H1 (cell line): ENCODE data around the gene BAIAP2. TPM values are rescaled to one million over a fixed set of nuclear protein-coding genes. Genes with fewer than 3 reads are reported as not detected.
A peak's percentile ranks its signal among the peaks of the same experiment; 100 is the strongest.

Experiments used
- CTCF ChIA-PET: fragments of 300-600 bp; sonication (Branson Sonifier 250); formaldehyde crosslinking; loops from one replicate; lab custom pipeline; 2021; ENCODE audit not compliant: partially characterized antibody; lab: Charles Lee
- POLR2A ChIA-PET: fragments of 300-600 bp; sonication (Branson Sonifier 250); formaldehyde crosslinking; loops from one replicate; lab custom pipeline; 2021; ENCODE audit warnings: inconsistent platforms; ENCODE audit not compliant: partially characterized antibody; lab: Charles Lee
- DNase-seq, 2 experiments: peaks; one replicate each; pipeline versions ENCODE4 v3.0.0 to v3.0.0-alpha.2; 2010 to 2022; ENCODE audit warnings: low spot score in 2 of 2, low read depth in 1 of 2, mixed read lengths in 1 of 2
- FAIRE-seq: peaks from 2 replicates; lab custom pipeline; 2011; peaks lifted over from hg19 to GRCh38; lab: Jason Lieb, UNC
- H2AFZ ChIP-seq: 2 replicates; pipeline ENCODE4 v1.8.1; 2012; ENCODE audit warnings: low read length, inconsistent platforms
- H2AK5ac ChIP-seq: 2 replicates; pipeline ENCODE4 v1.6.1; 2013; ENCODE audit warnings: low read depth, low read length
- H2BK120ac ChIP-seq: replicated peaks from 2 replicates; pipeline ENCODE3; 2013; ENCODE audit warnings: low read depth, low read length, inconsistent platforms
- H2BK12ac ChIP-seq: 2 replicates; pipeline ENCODE4 v1.6.1; 2013; ENCODE audit warnings: low read depth, low read length
- H2BK15ac ChIP-seq: 2 replicates; pipeline ENCODE4 v1.6.1; 2013; ENCODE audit warnings: low read length
- H2BK20ac ChIP-seq: 2 replicates; pipeline ENCODE4 v1.6.1; 2013; ENCODE audit warnings: low read length
- H2BK5ac ChIP-seq: 2 replicates; pipeline ENCODE4 v1.6.1; 2013; ENCODE audit warnings: low read depth, low read length
- H3K14ac ChIP-seq: 2 replicates; pipeline ENCODE4 v1.6.1; 2013; ENCODE audit warnings: inconsistent platforms; ENCODE audit not compliant: insufficient read length
- H3K18ac ChIP-seq: 2 replicates; pipeline ENCODE4 v1.6.1; 2013; ENCODE audit warnings: low read length; ENCODE audit errors: extremely low read depth
- H3K23ac ChIP-seq: 2 replicates; pipeline ENCODE4 v1.6.1; 2013; ENCODE audit warnings: inconsistent platforms; ENCODE audit not compliant: insufficient read length
- H3K23me2 ChIP-seq: 2 replicates; pipeline ENCODE4 v1.6.1; 2013; ENCODE audit warnings: low read depth, low read length
- H3K27ac ChIP-seq: 2 replicates; pipeline ENCODE4 v1.6.1; 2011; ENCODE audit warnings: low read depth, low read length, inconsistent platforms
- H3K27me3 ChIP-seq, 4 experiments: replicated peaks in 1 of 4; 1 replicate in 1 of 4; 2 replicates in 3 of 4; pipeline versions ENCODE4 v1.6.1 to v1.8.1; 2011 to 2013; ENCODE audit warnings: low read length in 3 of 4, mild to moderate bottlenecking in 3 of 4, inconsistent platforms in 2 of 4, mixed read lengths in 2 of 4, moderate library complexity in 1 of 4; ENCODE audit not compliant: control insufficient read depth in 3 of 4, insufficient read depth in 3 of 4; ENCODE audit errors: extremely low read depth in 1 of 4
- H3K36me3 ChIP-seq, 4 experiments: 2 replicates each; pipeline versions ENCODE4 v1.6.1 to v1.8.1; 2011 to 2013; ENCODE audit warnings: mild to moderate bottlenecking in 4 of 4, low read length in 3 of 4, moderate library complexity in 2 of 4, control low read depth in 1 of 4, inconsistent platforms in 1 of 4; ENCODE audit not compliant: insufficient read depth in 4 of 4, control insufficient read depth in 2 of 4
- H3K4ac ChIP-seq: replicated peaks from 2 replicates; pipeline ENCODE3; 2013; ENCODE audit warnings: low read length, low read depth, mixed read lengths, inconsistent platforms; ENCODE audit not compliant: insufficient read length
- H3K4me1 ChIP-seq, 4 experiments: replicated peaks in 1 of 4; 1 replicate in 1 of 4; 2 replicates in 3 of 4; pipeline versions ENCODE4 v1.6.1 to v1.8.1; 2011 to 2013; ENCODE audit warnings: low read length in 3 of 4, inconsistent platforms in 2 of 4, mixed read lengths in 1 of 4; ENCODE audit not compliant: insufficient read depth in 4 of 4, control insufficient read depth in 3 of 4
- H3K4me2 ChIP-seq, 2 experiments: 2 replicates each; pipeline versions ENCODE4 v1.6.1 to v1.8.1; 2011 to 2013; ENCODE audit warnings: low read depth in 2 of 2, low read length in 2 of 2, control low read depth in 1 of 2, inconsistent platforms in 1 of 2, mild to moderate bottlenecking in 1 of 2; ENCODE audit not compliant: insufficient read depth in 1 of 2
- H3K4me3 ChIP-seq, 4 experiments: fragments of 200-600, 300-600 bp in 1 of 4; sonication (generic), shearing (Covaris generic), sonication (Bioruptor Twin) in 1 of 4; 2 replicates each; pipeline versions ENCODE4 v1.5.1 to v1.8.1; 2011 to 2016; ENCODE audit warnings: low read length in 4 of 4, low read depth in 3 of 4, control low read depth in 2 of 4, inconsistent platforms in 2 of 4, mild to moderate bottlenecking in 2 of 4, mixed read lengths in 1 of 4, moderate library complexity in 1 of 4; ENCODE audit not compliant: insufficient read depth in 2 of 4; ENCODE audit errors: extremely low read depth in 1 of 4
- H3K56ac ChIP-seq: replicated peaks from 2 replicates; pipeline ENCODE3; 2013; ENCODE audit warnings: low read depth, mild to moderate bottlenecking, mixed read lengths, low read length, inconsistent platforms; ENCODE audit not compliant: insufficient read length
- H3K79me1 ChIP-seq: 2 replicates; pipeline ENCODE4 v1.6.1; 2013; ENCODE audit warnings: low read depth, low read length, control low read depth
- H3K79me2 ChIP-seq, 2 experiments: 2 replicates each; pipeline versions ENCODE4 v1.6.1 to v1.8.1; 2012 to 2013; ENCODE audit warnings: low read length in 2 of 2, mild to moderate bottlenecking in 2 of 2, inconsistent platforms in 1 of 2; ENCODE audit not compliant: insufficient read depth in 2 of 2, control insufficient read depth in 1 of 2
- H3K9ac ChIP-seq, 4 experiments: replicated peaks in 1 of 4; 1 replicate in 1 of 4; 2 replicates in 3 of 4; pipeline versions ENCODE4 v1.6.1 to v1.8.1; 2011 to 2013; ENCODE audit warnings: low read depth in 3 of 4, low read length in 3 of 4, control low read depth in 2 of 4, mild to moderate bottlenecking in 2 of 4, moderate library complexity in 2 of 4, inconsistent platforms in 1 of 4; ENCODE audit errors: extremely low read depth in 1 of 4
- H3K9me3 ChIP-seq, 2 experiments: 2 replicates each; pipeline versions ENCODE4 v1.6.1 to v1.8.1; 2012 to 2013; ENCODE audit warnings: mild to moderate bottlenecking in 2 of 2, moderate library complexity in 2 of 2, control low read depth in 1 of 2, inconsistent platforms in 1 of 2, low read depth in 1 of 2, low read length in 1 of 2, mixed read lengths in 1 of 2; ENCODE audit not compliant: insufficient read depth in 2 of 2
- H4K20me1 ChIP-seq, 2 experiments: replicated peaks in 1 of 2; 2 replicates each; pipeline versions ENCODE3 to v1.8.1; 2011 to 2013; ENCODE audit warnings: inconsistent platforms in 2 of 2, low read length in 2 of 2, mild to moderate bottlenecking in 1 of 2; ENCODE audit not compliant: insufficient read depth in 2 of 2, control insufficient read depth in 1 of 2
- H4K5ac ChIP-seq: 2 replicates; pipeline ENCODE4 v1.6.1; 2013; ENCODE audit warnings: low read length, low read depth, mixed read lengths, inconsistent platforms; ENCODE audit not compliant: insufficient read length
- H4K8ac ChIP-seq: 2 replicates; pipeline ENCODE4 v1.8.0; 2013; ENCODE audit warnings: mild to moderate bottlenecking, moderate library complexity, low read length, inconsistent platforms; ENCODE audit not compliant: insufficient read depth; ENCODE audit errors: extremely low read depth
- H4K91ac ChIP-seq: replicated peaks from 2 replicates; pipeline ENCODE3; 2013; ENCODE audit warnings: low read length, mixed read lengths, inconsistent platforms; ENCODE audit not compliant: insufficient read length
- ASH2L ChIP-seq: fragments of 200-600, 300-600 bp; sonication (generic); IDR thresholded peaks from one replicate; pipeline ENCODE4 v1.7.1; 2017; ENCODE audit warnings: low read length
- CTCF ChIP-seq, 3 experiments: IDR thresholded peaks; 1 replicate in 2 of 3; 2 replicates in 1 of 3; pipeline versions ENCODE4 v1.5.1 to v1.6.1; 2011; ENCODE audit warnings: low read length in 3 of 3, mild to moderate bottlenecking in 3 of 3, inconsistent platforms in 2 of 3, low read depth in 1 of 3, moderate library complexity in 1 of 3; ENCODE audit not compliant: insufficient read depth in 1 of 3; ENCODE audit errors: control extremely low read depth in 1 of 3
- TEAD4 ChIP-seq: IDR thresholded peaks from 2 replicates; pipeline ENCODE4 v1.6.1; 2012; ENCODE audit warnings: low read depth, low read length, inconsistent platforms, mixed read lengths
- WGBS, 2 experiments: shearing (Covaris generic) in 1 of 2; methylation state at CpG; one replicate each; pipeline versions ENCODE4 v1.1.6 to v1.1.7; 2013 to 2015; ENCODE audit warnings: low lambda C conversion rate in 2 of 2, mixed read lengths in 2 of 2, inconsistent platforms in 1 of 2, low coverage in 1 of 2, missing lambda C conversion rate in 1 of 2; ENCODE audit not compliant: insufficient replicate concordance in 2 of 2, insufficient coverage in 1 of 2, insufficient read length in 1 of 2; ENCODE audit errors: extremely low coverage in 1 of 2, missing lambda C conversion rate in 1 of 2; 5-methylcytosine and 5-hydroxymethylcytosine counted together
- polyA plus RNA-seq, 7 experiments: library from polyadenylated mRNA; depleted of rRNA in 3 of 7; stranded (reverse) in 5 of 7; unstranded in 2 of 7; fragments of >200 nt in 5 of 7; fragments of 200-250 nt in 2 of 7; gene quantifications; 1 replicate in 5 of 7; 2 replicates in 1 of 7; 4 replicates in 1 of 7; pipeline versions ENCODE4 v1.2.1 to v1.2.3, GENCODE V29; 2011 to 2013; ENCODE audit warnings: missing spikeins in 2 of 7, mixed read lengths in 2 of 7
- total RNA-seq: library from RNA; stranded (reverse); fragmentation: NEBNext Ultra II Directional; extraction: Animal tissue kit (Norgen Biotek cat#: 25700); gene quantifications from 2 replicates; pipeline ENCODE4 v1.2.1, GENCODE V29; 2021
- TF ChIP-seq, protein P1 (sequence below): IDR thresholded peaks from 2 replicates; pipeline ENCODE4 v1.6.1; 2012; ENCODE audit warnings: inconsistent platforms

The BAIAP2 gene
- total and polyA plus RNA-seq, 2 of the 8 experiments (the other 6 are each of a cell fraction or from before 2014, with no cell fraction given) = 10.0 to 22.8 TPM

GRCh38 chr17:81003711-81004475 lies 31.1 kb upstream of the BAIAP2 start:
- peaks cover 3 to 11% of the 10 kb centered on the region in 2 experiments for H4K20me1 ChIP-seq
- peak overlapping the region; percentile 15 to 61 (median 28); a peak in 7 of 8 replicates for H3K4me3 ChIP-seq
- H2BK15ac ChIP-seq = no peak overlapping the region
- H3K23me2 ChIP-seq = peaks cover 5% of the 10 kb centered on the region; the same call in 1 of the 2 replicates
- H4K5ac ChIP-seq = no peak overlapping the region
- H4K91ac ChIP-seq = no peak overlapping the region
- H2AFZ ChIP-seq = 0 out of 2 replicates have a peak overlapping the region, but pooled peaks have one; percentile 39
- H2BK12ac ChIP-seq = no peak overlapping the region
- ChIA-PET POLR2A (interaction anchor here (0.8 to 1.3 kb wide), 5 partner anchors 11 to 125 kb away, joined by 3 to 5 read pairs (median 3); no protein-coding TSS in a partner anchor), CTCF (interaction anchor here (0.6 to 2.2 kb wide), 4 partner anchors 15 to 98 kb away, joined by 4 to 8 read pairs (median 6); no protein-coding TSS in a partner anchor)
- peak overlapping the region; percentile 93; the same call in 1 of the 2 replicates for H4K8ac ChIP-seq
- H2BK120ac ChIP-seq = no peak overlapping the region
- peaks cover 0 to 4% (median 0%) of the 10 kb centered on the region in 4 experiments; a peak in 1 of 8 replicates for H3K36me3 ChIP-seq
- peaks cover 0 to 7% (median 1%) of the 10 kb centered on the region in 4 experiments; a peak in 3 of 7 replicates for H3K4me1 ChIP-seq
- FAIRE-seq = no peak
- no peak overlapping the region for H3K23ac ChIP-seq
- H3K27me3 ChIP-seq = peaks cover 7 to 22% (median 20%) of the 10 kb centered on the region in 4 experiments; a peak in 6 of 7 replicates
- no peaks in the 10 kb centered on the region for H3K79me1 ChIP-seq
- H3K14ac ChIP-seq = no peak overlapping the region
- H2BK20ac ChIP-seq = no peak overlapping the region
- H3K9ac ChIP-seq = no peak overlapping the region
- H3K79me2 ChIP-seq = no peaks in the 10 kb centered on the region
- H3K4me2 ChIP-seq = peak overlapping the region; percentile 57 to 74
- H3K18ac ChIP-seq = no peak overlapping the region; the same call in 1 of the 2 replicates
- WGBS, 2 experiments = 24% methylated on average over 19 of the region's 72 CpGs; no CpG with 5 or more reads in 1 of the 2 experiments
- no peak overlapping the region for H3K4ac ChIP-seq
- no peak overlapping the region for H3K27ac ChIP-seq
- H2AK5ac ChIP-seq = no peak overlapping the region
- DNase-seq = no peak
- H3K9me3 ChIP-seq = no peaks in the 10 kb centered on the region; a peak in 1 of 4 replicates
- no peak overlapping the region for H2BK5ac ChIP-seq
- H3K56ac ChIP-seq = no peak overlapping the region
- TF ChIP-seq TEAD4 = no peak
- TF ChIP-seq, protein P1, sequence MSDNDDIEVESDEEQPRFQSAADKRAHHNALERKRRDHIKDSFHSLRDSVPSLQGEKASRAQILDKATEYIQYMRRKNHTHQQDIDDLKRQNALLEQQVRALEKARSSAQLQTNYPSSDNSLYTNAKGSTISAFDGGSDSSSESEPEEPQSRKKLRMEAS = peak; percentile 20; the same call in 1 of the 2 replicates
- no peak for TF ChIP-seq ASH2L
- no peak for TF ChIP-seq CTCF (IDR thresholded peaks at IDR 0.05; ENCODE audit: control extremely low read depth in 1 of 3, insufficient read depth in 1 of 3, low read depth in 1 of 3, low read length in 3 of 3)
